C4-2B (cell line): ENCODE measurements around the gene IL1RL2.
A peak's percentile ranks its signal among the peaks of the same experiment; 100 is the strongest.

Experiments used
- H3K27ac ChIP-seq: fragments of 450-650 bp; 2 replicates; pipeline ENCODE4 v1.5.1; 2017
- ZFX ChIP-seq: fragments of 450-650 bp; IDR thresholded peaks from 2 replicates; pipeline ENCODE4 v1.6.1; 2017
- TF ChIP-seq, protein P1 (sequence below): fragments of 450-650 bp; conservative IDR thresholded peaks from 2 replicates; pipeline ENCODE4 v1.5.1; 2017; ENCODE audit warnings: mild to moderate bottlenecking

IL1RL2 gene

DNA sequence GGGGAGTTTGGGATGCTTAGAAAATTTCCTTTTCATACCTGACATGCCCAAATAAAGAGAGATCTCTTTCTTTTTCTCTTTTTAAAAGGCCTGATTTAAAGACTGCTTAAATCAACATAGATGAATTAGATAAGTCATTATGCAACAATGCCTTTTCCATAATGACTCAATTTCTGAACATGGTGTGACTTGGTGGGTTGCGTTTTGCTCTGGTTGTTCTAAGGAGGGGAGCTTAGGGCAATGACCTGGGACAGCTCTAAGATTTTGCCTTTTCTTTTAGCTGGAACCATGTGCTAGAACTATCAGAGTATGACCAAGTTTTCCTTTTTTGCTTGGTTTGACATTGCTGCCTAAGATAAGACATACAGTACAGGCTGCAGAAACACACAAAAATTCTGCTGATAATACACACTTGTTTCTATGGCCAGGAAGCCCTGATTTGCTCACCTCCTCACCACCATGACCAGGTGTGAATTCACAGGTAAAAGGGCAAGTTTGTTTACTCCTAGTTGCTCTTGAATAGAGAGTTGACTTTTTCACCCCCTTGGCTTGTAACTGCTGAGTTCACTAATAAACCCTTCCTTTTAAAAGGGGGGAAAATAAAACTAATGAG is 66.4 kb downstream of the IL1RL2 start:
- TF ChIP-seq, protein P1, sequence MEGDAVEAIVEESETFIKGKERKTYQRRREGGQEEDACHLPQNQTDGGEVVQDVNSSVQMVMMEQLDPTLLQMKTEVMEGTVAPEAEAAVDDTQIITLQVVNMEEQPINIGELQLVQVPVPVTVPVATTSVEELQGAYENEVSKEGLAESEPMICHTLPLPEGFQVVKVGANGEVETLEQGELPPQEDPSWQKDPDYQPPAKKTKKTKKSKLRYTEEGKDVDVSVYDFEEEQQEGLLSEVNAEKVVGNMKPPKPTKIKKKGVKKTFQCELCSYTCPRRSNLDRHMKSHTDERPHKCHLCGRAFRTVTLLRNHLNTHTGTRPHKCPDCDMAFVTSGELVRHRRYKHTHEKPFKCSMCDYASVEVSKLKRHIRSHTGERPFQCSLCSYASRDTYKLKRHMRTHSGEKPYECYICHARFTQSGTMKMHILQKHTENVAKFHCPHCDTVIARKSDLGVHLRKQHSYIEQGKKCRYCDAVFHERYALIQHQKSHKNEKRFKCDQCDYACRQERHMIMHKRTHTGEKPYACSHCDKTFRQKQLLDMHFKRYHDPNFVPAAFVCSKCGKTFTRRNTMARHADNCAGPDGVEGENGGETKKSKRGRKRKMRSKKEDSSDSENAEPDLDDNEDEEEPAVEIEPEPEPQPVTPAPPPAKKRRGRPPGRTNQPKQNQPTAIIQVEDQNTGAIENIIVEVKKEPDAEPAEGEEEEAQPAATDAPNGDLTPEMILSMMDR = no peak
- no peak for TF ChIP-seq ZFX
- no peak overlapping the region for H3K27ac ChIP-seq

GRCh38 chr2:102253753-102254150 is 66.9 kb downstream of the IL1RL2 start:
- no peak overlapping the region for H3K27ac ChIP-seq
- TF ChIP-seq ZFX = no peak
- TF ChIP-seq, protein P1 = peak; percentile 39

DNA sequence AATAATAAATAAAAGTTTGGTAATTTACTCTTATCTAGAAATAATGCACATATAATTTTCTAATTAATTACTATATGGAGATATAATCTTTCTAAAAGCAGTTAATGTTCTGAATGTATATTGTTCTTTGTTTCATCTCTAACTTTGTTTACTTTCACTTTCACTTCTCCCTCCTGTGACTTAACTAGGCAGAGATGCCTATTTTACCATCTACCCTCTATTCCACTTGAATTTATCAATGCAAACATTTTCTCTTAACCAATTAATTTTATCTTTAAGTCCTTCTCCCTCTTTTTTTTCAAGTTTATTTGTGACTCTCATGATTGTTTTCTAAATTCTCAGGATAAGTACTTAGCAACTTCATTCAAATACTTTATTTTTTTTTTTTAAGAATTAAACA is 69.5 kb downstream of the IL1RL2 start:
- TF ChIP-seq, protein P1 = no peak
- no peak for TF ChIP-seq ZFX
- H3K27ac ChIP-seq = no peak overlapping the region

DNA sequence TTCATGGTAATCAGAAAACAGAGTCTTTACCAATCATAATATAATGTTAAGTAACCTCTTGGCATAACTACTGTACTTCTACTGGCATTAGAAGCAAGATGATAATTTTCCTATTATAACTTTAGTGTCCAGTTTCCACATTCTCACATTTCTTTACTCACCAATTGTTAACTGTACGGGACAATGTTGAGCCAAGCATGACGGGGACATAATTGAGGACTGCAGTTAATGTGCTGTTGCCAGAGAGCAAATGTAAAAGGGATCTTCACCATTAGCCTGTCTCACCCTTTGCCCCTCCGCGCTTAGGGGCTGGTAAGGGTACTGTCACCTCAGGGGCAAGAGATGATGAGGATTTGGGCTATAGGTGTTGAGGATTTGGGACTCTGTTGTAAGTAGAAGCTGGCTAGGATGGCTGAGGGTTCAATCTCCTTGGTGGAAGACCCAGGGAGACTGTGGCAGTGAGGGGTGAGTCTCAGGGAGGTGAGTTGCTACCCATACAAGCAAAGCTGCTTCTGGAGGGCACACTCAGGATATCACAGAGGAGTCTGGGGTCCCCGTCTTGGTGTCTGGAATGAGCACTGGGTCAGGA is 70.1 kb downstream of the IL1RL2 start:
- no peak overlapping the region for H3K27ac ChIP-seq

DNA sequence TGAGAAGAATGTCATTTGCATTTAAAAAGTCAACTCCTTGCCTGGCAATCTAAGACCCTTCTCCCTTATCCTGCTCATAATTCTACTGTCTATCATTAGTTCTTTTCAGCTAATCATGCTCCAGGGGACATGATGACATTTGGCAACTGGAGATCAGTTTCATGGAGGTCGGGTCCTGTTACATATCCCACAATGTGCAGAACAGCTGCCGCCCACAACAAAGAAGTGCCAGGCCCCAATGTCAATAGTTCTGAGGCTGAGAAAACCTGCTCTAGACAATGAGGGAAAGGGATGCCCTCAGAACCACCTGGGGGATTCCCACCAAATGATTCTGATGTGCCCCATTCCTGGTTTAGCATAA is 71.2 kb downstream of the IL1RL2 start:
- H3K27ac ChIP-seq = no peak overlapping the region

More for the DNA sequence above, 70.1 kb downstream of the IL1RL2 start:
- TF ChIP-seq, protein P1 = no peak

GRCh38 chr2:102258386-102259074 is 71.7 kb downstream of the IL1RL2 start:
- H3K27ac ChIP-seq = no peak overlapping the region
- TF ChIP-seq, protein P1 = no peak
- TF ChIP-seq ZFX = no peak

More for the DNA sequence above, 71.2 kb downstream of the IL1RL2 start:
- TF ChIP-seq, protein P1 = no peak
- no peak for TF ChIP-seq ZFX

DNA sequence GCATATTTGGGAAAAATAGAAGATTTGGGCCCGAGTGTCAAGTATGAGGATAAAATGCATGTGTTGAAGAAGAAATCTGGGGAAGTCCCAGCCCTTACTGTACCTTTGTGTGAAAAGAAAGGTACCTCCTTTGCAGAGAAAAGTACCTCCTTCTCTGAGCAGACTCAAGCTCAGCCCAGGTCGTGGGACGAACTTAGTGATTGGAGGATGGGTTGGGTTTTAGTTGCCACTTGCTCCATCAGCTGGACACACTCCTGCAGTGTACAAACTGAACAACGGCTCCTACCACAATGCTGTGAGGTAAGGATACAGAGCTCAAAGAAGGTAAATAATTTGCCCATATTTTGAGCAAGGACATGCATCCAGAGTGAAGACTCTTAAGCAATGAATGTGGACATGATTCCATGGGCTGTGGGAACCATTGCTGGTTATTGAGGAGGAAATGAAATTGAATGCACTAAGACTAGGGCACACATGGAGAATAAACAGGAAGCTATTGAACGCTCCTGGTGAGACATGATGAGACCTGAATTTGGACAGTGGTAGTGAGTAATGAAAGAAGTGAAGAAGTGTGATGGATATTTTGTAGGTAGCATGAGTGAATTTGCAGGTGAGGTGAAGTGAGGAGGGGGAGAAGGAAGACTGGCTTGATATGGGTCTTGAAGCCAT is 74.8 kb downstream of the IL1RL2 start:
- TF ChIP-seq ZFX = no peak
- TF ChIP-seq, protein P1 = no peak
- H3K27ac ChIP-seq = no peak overlapping the region
